Upper lobe of left lung (tissue), 6 donors: Measurements from ENCODE around the gene PLD3. TPM values are rescaled to one million over a fixed set of nuclear protein-coding genes. Genes with fewer than 3 reads are reported as not detected.

Experiments used
- ATAC-seq, 2 donors: fragments of 200-7000 bp; cut with Tn5 transposase; one replicate each; pipeline ENCODE4 v1.9.1; 2022; ENCODE audit warnings: mild to moderate bottlenecking in 2 of 2, moderate library complexity in 2 of 2; ENCODE audit not compliant: low FRiP score in 2 of 2
- DNase-seq, 2 donors: peaks; one replicate each; pipeline ENCODE4 v3.0.0-alpha.2; 2019 to 2020
- H3K27ac ChIP-seq, 4 donors: fragments of 200-600 bp; sonication (generic); one replicate each; pipeline ENCODE4 v1.5.1; 2016 to 2019
- H3K27me3 ChIP-seq, 4 donors: fragments of 200-600 bp; sonication (generic); one replicate each; pipeline ENCODE4 v1.5.1; 2017 to 2019
- H3K36me3 ChIP-seq, 4 donors: fragments of 200-600 bp; sonication (generic); one replicate each; pipeline ENCODE4 v1.5.1; 2016 to 2019
- H3K4me1 ChIP-seq, 4 donors: fragments of 200-600 bp; sonication (generic); one replicate each; pipeline ENCODE4 v1.5.1; 2018 to 2019
- H3K4me3 ChIP-seq, 4 donors: fragments of 200-600 bp; sonication (generic); one replicate each; pipeline ENCODE4 v1.5.1; 2017 to 2019; ENCODE audit warnings: mild to moderate bottlenecking in 2 of 4, moderate library complexity in 1 of 4
- H3K9me3 ChIP-seq, 4 donors: fragments of 200-600 bp; sonication (generic); one replicate each; pipeline ENCODE4 v1.5.1; 2018 to 2019
- CTCF ChIP-seq, 6 experiments: fragments of 450-650 bp in 4 of 6; fragments of 200-600 bp in 2 of 6; sonication (generic) in 2 of 6; IDR thresholded peaks; one replicate each; pipeline ENCODE4 v1.5.1; 2016 to 2019; ENCODE audit warnings: antibody characterized with exemption in 6 of 6
- EP300 ChIP-seq, 4 donors: sonication (generic); formaldehyde crosslinking; IDR thresholded peaks; one replicate each; pipeline ENCODE4 v1.5.1; 2017; ENCODE audit warnings: antibody characterized with exemption in 4 of 4, control low read depth in 2 of 4
- POLR2A ChIP-seq, 4 donors: fragments of 450-650 bp; IDR thresholded peaks; one replicate each; pipeline ENCODE4 v1.5.1; 2016 to 2017; ENCODE audit warnings: antibody characterized with exemption in 4 of 4, mild to moderate bottlenecking in 2 of 4
- POLR2AphosphoS5 ChIP-seq, 2 donors: sonication (generic); formaldehyde crosslinking; IDR thresholded peaks; one replicate each; pipeline ENCODE4 v1.5.1; 2017; ENCODE audit warnings: antibody characterized with exemption in 2 of 2
- WGBS, 2 donors: methylation state at CpG; one replicate each; pipeline ENCODE4 v1.1.5; 2017 to 2018; 5-methylcytosine and 5-hydroxymethylcytosine counted together
- total RNA-seq, 6 donors: library from RNA; depleted of rRNA in 4 of 6; stranded (reverse); fragments of >200 nt in 4 of 6; gene quantifications; one replicate each; pipeline versions ENCODE4 v1.1.0 to v1.2.1, GENCODE V29; 2016 to 2021
- donor health status: DM: no; HTN: no; CAD: no; lungs with moderate emphysema.
- donor health status: DM: no; HTN: yes; CAD: no; lungs with severe emphysema.

PLD3 gene
- total RNA-seq, 6 donors from 2014 or later, result 257 to 710 (median 470) TPM

GRCh38 chr19:40412866-40413265 lies 64.4 kb downstream of the PLD3 start:
- Histone ChIP-seq H3K27ac (peak overlapping the region; percentile 68 to 100 (median 87)), H3K9me3 (no peaks in the 10 kb centered on the region), H3K27me3 (no peaks in the 10 kb centered on the region), H3K4me3 (peak overlapping the region; percentile 21 to 61 (median 44)), H3K36me3 (peaks cover 0 to 4% (median 0%) of the 10 kb centered on the region in 4 donors), H3K4me1 (peaks cover 26 to 43% (median 39%) of the 10 kb centered on the region in 4 donors)
- ATAC-seq, result no peak
- WGBS, 2 donors, result 58 to 72% methylated on average over 3 to 4 of the region's 4 CpGs
- TF ChIP-seq EP300 (IDR thresholded peaks at IDR 0.05) (no peak), POLR2AphosphoS5 (IDR thresholded peaks at IDR 0.05) (no peak), POLR2A (IDR thresholded peaks at IDR 0.05) (no peak), CTCF (IDR thresholded peaks at IDR 0.05) (no peak)
- no peak for DNase-seq

- H3K36me3 ChIP-seq, result no peaks in the 10 kb centered on the region
- peak within 1 kb of the TSS; percentile 21 to 61 (median 44) for H3K4me3 ChIP-seq
- ATAC-seq (no peak), DNase-seq (peak in 1 of 2 donors; percentile 45)
- 19 to 28% methylated on average over 14 to 18 of the region's 18 CpGs for WGBS, 2 donors
- TF ChIP-seq POLR2A (IDR thresholded peaks at IDR 0.05) (peak in 3 of 4 donors; percentile 32 to 76 (median 56)), CTCF (IDR thresholded peaks at IDR 0.05) (no peak), POLR2AphosphoS5 (IDR thresholded peaks at IDR 0.05) (peak; percentile 67 to 91)
- no peaks in the 10 kb centered on the region for H3K9me3 ChIP-seq
- H3K27ac ChIP-seq, result peak within 1 kb of the TSS; percentile 68 to 100 (median 87)
- H3K27me3 ChIP-seq, result no peaks in the 10 kb centered on the region
- H3K4me1 ChIP-seq, result peaks cover 25 to 41% (median 40%) of the 10 kb centered on the region in 4 donors
Measured at GRCh38 chr19:40413291-40413845, 64.9 kb downstream of the PLD3 start, which contains the start of gene PRX. Gene PRX (minus strand): TSS chr19:40413378. CDS start chr19:40407932, 5,446 bp downstream.

- no peak for TF ChIP-seq POLR2AphosphoS5 (IDR thresholded peaks at IDR 0.05)
- TF ChIP-seq POLR2A (IDR thresholded peaks at IDR 0.05), result no peak
- no peak for TF ChIP-seq EP300 (IDR thresholded peaks at IDR 0.05)
- no peak for TF ChIP-seq CTCF (IDR thresholded peaks at IDR 0.05)
- H3K4me3 ChIP-seq, result peak overlapping the region in 1 of 4 donors; percentile 61
- H3K36me3 ChIP-seq, result no peaks in the 10 kb centered on the region
- H3K27ac ChIP-seq, result peak overlapping the region; percentile 47 to 100 (median 80)
- H3K27me3 ChIP-seq, result no peaks in the 10 kb centered on the region
- 76% methylated on average over 8 to 17 of the region's 21 CpGs for WGBS, 2 donors
- no peak for ATAC-seq
- H3K9me3 ChIP-seq, result no peaks in the 10 kb centered on the region
- H3K4me1 ChIP-seq, result peaks cover 34 to 54% (median 48%) of the 10 kb centered on the region in 4 donors
- DNase-seq, result peak in 1 of 2 donors; percentile 50
Measured at GRCh38 chr19:40414542-40415535, 66.3 kb downstream of the PLD3 start.

GRCh38 chr19:40415768-40416167 lies 67.3 kb downstream of the PLD3 start:
- Histone ChIP-seq H3K27me3 (no peaks in the 10 kb centered on the region), H3K4me3 (no peak overlapping the region), H3K9me3 (no peaks in the 10 kb centered on the region), H3K27ac (peak overlapping the region; percentile 5 to 100 (median 90)), H3K4me1 (peaks cover 41 to 62% (median 56%) of the 10 kb centered on the region in 4 donors), H3K36me3 (no peaks in the 10 kb centered on the region)
- ATAC-seq (no peak), DNase-seq (no peak)
- 95 to 97% methylated on average over 2 of the region's 2 CpGs for WGBS, 2 donors
- TF ChIP-seq EP300 (IDR thresholded peaks at IDR 0.05) (no peak), POLR2A (IDR thresholded peaks at IDR 0.05) (no peak), CTCF (IDR thresholded peaks at IDR 0.05) (no peak), POLR2AphosphoS5 (IDR thresholded peaks at IDR 0.05) (no peak)
